Skeletal muscle satellite cell (primary cell): Measurements from ENCODE around the gene MYLK.

Experiments used
- H3K27me3 ChIP-seq: 2 replicates; pipeline ENCODE4 v1.7.0; 2013; ENCODE audit warnings: low read length; ENCODE audit not compliant: control insufficient read depth, insufficient read depth
- H3K36me3 ChIP-seq: 2 replicates; pipeline ENCODE4 v1.7.0; 2013; ENCODE audit warnings: mild to moderate bottlenecking, control low read depth, low read length; ENCODE audit not compliant: insufficient read depth
- H3K4me1 ChIP-seq: 2 replicates; pipeline ENCODE4 v1.7.0; 2013; ENCODE audit warnings: low read length; ENCODE audit not compliant: control insufficient read depth, insufficient read depth
- H3K4me2 ChIP-seq: 2 replicates; pipeline ENCODE4 v1.7.0; 2013; ENCODE audit warnings: mild to moderate bottlenecking, low read length
- H3K4me3 ChIP-seq: 2 replicates; pipeline ENCODE4 v1.7.0; 2013; ENCODE audit warnings: low read length
- H3K9ac ChIP-seq: 2 replicates; pipeline ENCODE4 v1.7.0; 2013; ENCODE audit warnings: mild to moderate bottlenecking, low read depth, low read length, moderate library complexity
- H3K9me3 ChIP-seq: replicated peaks from 2 replicates; pipeline ENCODE4 v1.7.0; 2013; ENCODE audit warnings: mild to moderate bottlenecking, control low read depth, low read length

MYLK gene

DNA sequence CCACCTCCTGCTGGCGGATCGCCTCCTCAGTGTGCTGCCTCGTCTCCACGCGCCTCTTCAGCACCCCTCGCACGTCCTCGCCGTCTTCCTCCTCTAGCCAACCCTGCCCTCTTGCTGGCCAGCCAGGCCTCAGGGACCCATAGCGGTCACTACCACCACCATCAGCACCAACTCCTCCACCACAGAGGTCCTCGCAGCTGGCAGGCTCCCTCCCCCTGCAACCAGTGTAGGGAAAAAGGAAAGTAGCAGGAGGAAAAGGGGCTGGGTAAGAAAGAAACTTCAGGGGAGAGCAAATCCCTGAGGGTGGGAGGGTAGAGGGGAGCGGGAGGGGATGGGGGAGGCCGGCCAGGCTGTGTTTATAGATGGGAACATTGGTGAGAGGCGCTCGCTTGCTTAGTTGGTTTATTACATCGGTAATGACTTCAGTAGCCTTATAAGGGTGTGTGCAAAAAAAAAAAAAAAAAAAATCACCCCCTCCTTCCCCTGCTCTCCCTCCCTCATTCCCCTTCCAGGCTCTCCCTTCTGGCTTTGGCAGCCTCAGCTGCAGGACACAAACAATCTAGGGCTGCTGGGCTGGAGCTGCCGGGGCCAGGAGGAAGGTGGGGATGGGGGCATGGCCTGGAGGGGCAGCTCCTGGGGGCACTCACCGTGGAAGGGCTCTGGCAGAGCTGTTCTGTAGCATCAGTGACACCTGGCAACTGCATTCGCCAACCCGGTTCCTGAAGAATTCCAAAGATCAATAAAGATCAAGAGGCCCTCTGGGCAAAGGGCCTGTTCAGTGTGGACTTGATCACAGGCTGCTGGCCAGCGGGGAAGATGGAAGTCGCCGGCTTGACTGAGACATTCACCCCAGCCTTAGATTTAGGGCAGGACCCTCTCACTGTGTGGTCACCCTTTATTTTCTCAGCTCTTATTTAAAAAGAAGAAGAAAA is 183.1 kb downstream of the MYLK start:
- Histone ChIP-seq H3K4me2 (no peak overlapping the region), H3K9ac (no peak overlapping the region), H3K27me3 (no peaks in the 10 kb centered on the region), H3K4me3 (no peak overlapping the region), H3K9me3 (no peaks in the 10 kb centered on the region), H3K4me1 (peaks cover 35% of the 10 kb centered on the region), H3K36me3 (no peaks in the 10 kb centered on the region)

DNA sequence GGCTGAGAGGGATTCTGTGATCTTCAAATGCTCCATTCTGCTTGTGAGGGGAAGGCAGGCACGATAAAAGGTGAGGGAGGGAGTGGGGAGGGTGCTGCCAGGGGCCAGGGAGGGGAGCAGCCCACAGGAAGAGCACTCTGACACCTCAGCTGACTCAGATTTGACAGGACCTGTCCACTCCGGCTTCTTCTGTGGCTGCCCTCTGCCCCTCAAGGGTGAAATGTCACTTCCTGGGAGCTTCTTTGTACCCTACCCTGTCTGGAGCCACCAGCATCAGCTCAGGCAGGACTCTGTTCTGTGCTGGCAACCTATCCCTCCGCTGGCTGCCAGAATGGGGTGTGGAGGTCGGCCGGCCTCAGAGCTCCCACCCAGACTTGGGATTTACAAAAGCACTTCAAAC is 185.3 kb downstream of the MYLK start:
- no peak overlapping the region for H3K9ac ChIP-seq
- H3K4me1 ChIP-seq = peaks cover 29% of the 10 kb centered on the region
- no peak overlapping the region for H3K4me3 ChIP-seq
- H3K4me2 ChIP-seq = no peak overlapping the region
- no peaks in the 10 kb centered on the region for H3K36me3 ChIP-seq
- no peaks in the 10 kb centered on the region for H3K9me3 ChIP-seq
- H3K27me3 ChIP-seq = no peaks in the 10 kb centered on the region

GRCh38 chr3:123696808-123697207 is 187.3 kb downstream of the MYLK start:
- no peaks in the 10 kb centered on the region for H3K9me3 ChIP-seq
- no peak overlapping the region for H3K4me2 ChIP-seq
- H3K4me1 ChIP-seq = peaks cover 43% of the 10 kb centered on the region
- H3K9ac ChIP-seq = no peak overlapping the region
- H3K4me3 ChIP-seq = no peak overlapping the region
- no peaks in the 10 kb centered on the region for H3K36me3 ChIP-seq
- H3K27me3 ChIP-seq = no peaks in the 10 kb centered on the region

DNA sequence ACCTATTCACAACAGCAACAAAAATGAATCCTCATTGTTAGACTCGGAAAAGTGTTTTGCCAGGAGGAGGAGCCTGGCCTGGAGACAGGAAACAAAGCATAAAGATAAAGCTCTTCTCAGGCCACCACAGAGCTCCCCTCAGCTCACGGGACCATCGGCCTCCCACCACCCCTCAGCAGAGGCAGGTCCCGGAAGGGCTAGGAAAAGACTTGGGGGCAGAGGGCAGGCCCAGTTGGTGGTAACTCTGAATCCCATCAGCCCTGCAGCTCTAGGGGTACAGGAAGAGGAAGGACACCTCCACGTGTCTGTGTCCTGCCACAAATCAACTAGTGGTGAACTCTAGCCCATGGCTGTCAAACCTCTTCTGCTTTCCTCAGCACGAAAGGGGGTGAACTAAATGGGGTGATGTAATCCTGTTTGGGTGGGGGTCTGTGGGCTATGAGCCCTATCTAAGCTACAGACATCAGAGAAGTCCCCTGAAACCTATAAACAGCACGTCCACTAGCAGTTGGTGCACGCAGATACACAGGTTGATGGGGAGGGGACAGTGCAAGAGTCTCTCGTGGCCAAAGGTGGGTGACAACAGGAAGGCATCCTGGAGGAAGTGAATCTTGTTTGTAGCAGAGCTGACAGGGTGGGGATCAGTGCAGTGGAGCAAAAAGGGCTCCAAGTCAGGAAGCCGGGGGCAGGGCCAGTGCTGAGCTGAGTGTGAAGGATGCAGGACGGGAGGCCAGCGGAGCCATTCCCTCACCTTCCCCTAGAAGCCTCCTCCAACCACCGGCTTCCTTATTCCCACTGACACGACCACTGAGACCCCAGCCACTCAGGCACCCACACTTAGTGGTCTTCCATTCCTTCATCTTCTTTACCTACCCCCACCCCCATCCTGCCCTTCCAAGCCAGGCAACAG is 188.1 kb downstream of the MYLK start:
- Histone ChIP-seq H3K36me3 (no peaks in the 10 kb centered on the region), H3K27me3 (no peaks in the 10 kb centered on the region), H3K4me1 (peaks cover 49% of the 10 kb centered on the region), H3K9me3 (no peaks in the 10 kb centered on the region), H3K4me2 (no peak overlapping the region), H3K4me3 (no peak overlapping the region), H3K9ac (no peak overlapping the region)

- no peaks in the 10 kb centered on the region for H3K36me3 ChIP-seq
- H3K4me1 ChIP-seq = peaks cover 56% of the 10 kb centered on the region
- no peaks in the 10 kb centered on the region for H3K27me3 ChIP-seq
- H3K9ac ChIP-seq = no peak overlapping the region
- H3K4me2 ChIP-seq = no peak overlapping the region
- H3K9me3 ChIP-seq = no peaks in the 10 kb centered on the region
- H3K4me3 ChIP-seq = no peak overlapping the region
Measured at GRCh38 chr3:123695152-123695551, 189.0 kb downstream of the MYLK start.

DNA sequence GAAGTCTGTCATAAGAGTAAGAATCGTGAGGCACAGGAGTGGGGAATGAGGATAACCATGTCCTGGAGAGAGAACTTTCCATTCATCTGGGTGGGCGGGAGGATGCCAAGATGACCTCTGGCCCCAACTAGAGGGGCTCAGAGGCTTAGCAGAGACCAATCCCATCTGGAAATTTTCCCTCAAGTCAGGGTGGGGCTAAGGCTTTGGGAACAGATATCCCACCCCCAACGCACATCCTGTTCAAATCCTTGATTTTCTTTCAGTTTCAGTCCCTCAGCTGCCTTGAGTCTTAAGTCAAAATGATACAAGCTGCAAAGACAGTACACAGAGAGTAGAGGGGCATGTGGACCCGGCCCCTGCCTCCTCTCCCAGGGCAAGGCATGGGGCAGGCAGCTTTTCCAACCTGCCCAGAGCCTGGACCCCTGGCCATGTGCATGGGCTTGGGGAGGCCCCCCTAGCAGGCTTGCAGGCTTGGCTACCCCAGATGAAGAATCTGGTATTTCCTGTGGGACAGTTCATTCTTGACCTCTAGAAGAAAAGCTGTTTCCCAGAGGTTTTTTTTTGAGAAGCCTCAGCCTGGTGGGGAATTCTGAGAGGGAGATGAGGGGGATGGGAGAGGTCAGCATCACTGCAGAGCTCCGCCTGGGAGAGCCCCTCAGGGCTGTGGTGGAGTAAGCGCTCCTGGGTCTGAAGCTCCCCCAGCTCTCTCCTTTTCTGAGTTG is 189.6 kb downstream of the MYLK start:
- H3K4me1 ChIP-seq = peaks cover 61% of the 10 kb centered on the region
- H3K36me3 ChIP-seq = no peaks in the 10 kb centered on the region
- H3K27me3 ChIP-seq = no peaks in the 10 kb centered on the region
- H3K9ac ChIP-seq = peak overlapping the region; percentile 39
- no peaks in the 10 kb centered on the region for H3K9me3 ChIP-seq
- no peak overlapping the region for H3K4me3 ChIP-seq
- H3K4me2 ChIP-seq = no peak overlapping the region

DNA sequence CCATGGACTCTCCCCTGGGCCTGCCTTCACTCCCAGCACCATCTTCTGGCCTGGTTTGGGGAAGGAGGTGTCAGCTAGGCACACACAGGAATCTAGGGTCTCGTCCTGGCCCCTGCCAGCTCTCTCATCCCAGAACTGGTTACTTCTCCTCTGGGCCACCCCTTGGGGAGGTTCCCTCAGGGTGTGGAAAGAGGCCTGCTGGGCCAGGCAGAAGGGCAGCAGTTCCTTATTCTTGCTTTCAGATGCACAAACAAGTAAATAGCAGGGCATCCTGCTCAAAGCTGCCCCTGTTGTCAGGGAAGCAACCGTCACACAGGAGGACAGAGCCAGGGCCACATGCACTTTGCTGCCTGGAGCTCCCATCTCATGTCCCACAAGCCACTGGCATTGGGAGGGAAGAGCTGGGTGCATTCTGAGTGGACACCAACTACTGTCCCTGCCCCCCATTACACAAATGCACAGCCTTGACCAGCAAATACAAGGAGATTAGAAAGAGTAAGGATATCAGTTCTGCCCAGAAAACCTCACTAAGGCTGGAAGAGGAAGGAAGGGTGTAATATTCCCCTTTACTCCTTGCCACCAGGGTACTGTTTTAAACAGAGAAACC is 190.4 kb downstream of the MYLK start:
- peaks cover 65% of the 10 kb centered on the region for H3K4me1 ChIP-seq
- H3K9me3 ChIP-seq = no peaks in the 10 kb centered on the region
- no peaks in the 10 kb centered on the region for H3K36me3 ChIP-seq
- H3K4me3 ChIP-seq = no peak overlapping the region
- H3K4me2 ChIP-seq = no peak overlapping the region
- H3K9ac ChIP-seq = no peak overlapping the region
- no peaks in the 10 kb centered on the region for H3K27me3 ChIP-seq

DNA sequence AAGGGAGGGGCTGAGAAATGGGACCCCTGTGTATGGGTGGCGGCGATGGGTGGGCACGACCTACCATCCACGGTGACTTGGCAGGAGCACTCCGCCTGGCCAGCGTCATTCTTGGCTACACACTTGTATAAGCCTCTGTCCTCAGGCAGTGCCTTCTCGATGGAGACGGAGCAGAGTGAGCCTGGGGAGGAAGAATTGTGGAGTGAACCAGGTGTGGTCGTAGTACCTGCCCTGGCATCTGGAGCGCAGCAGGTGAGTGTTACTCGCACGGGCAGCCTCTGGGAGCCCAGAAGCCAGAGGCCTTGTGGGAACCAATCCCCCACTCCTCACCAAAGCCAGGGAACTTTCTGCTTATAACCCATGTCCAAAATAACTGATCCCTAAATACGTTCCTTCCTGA is 191.5 kb downstream of the MYLK start:
- Histone ChIP-seq H3K9ac (peak overlapping the region; percentile 31), H3K36me3 (no peaks in the 10 kb centered on the region), H3K9me3 (no peaks in the 10 kb centered on the region), H3K27me3 (no peaks in the 10 kb centered on the region), H3K4me3 (no peak overlapping the region), H3K4me1 (peaks cover 72% of the 10 kb centered on the region), H3K4me2 (peak overlapping the region; percentile 51)

DNA sequence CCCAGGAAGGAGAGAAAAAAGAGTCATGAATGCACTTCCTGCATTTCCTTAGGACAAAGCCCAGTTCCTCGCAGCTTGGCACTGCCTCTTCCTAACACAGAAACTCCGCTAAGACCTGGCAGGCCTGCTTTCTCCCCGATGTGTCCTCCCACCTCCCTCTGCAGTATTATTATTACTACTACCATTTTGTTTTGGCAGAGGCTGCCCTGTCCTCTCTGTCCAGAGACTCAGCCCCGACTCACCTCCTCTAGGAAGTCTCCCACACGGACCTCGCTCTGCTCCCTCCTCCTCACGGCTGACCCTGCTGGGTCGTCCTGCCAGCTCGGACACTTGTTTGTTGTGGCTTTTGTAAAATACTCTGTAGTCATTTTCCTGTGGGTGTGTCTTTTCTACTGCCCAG is 192.1 kb downstream of the MYLK start:
- Histone ChIP-seq H3K4me1 (peaks cover 79% of the 10 kb centered on the region), H3K4me2 (peak overlapping the region; percentile 51), H3K9ac (peak overlapping the region; percentile 31), H3K9me3 (no peaks in the 10 kb centered on the region), H3K36me3 (no peaks in the 10 kb centered on the region), H3K4me3 (peak overlapping the region; percentile 43), H3K27me3 (no peaks in the 10 kb centered on the region)

DNA sequence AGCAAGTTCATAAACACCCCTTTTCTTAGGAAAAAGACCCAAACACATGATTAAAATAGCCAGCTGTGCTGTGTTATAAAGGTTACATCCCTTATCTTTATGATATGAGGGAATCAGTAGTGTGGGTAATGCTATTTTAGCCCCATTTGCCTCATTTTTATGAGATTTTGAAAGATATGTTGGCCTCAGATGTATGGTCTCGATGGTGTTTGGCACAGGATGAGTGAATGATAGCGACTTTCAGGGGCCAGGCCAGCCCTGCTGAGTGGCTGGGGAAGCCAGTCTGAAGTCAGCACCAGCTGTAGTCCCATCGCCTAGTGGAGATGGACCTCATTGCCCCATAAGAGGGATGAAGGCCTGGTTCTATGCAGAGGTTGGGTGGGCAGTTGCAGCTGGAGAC is 194.3 kb downstream of the MYLK start:
- no peaks in the 10 kb centered on the region for H3K27me3 ChIP-seq
- H3K4me2 ChIP-seq = no peak overlapping the region
- H3K4me1 ChIP-seq = peaks cover 84% of the 10 kb centered on the region
- H3K9me3 ChIP-seq = no peaks in the 10 kb centered on the region
- no peaks in the 10 kb centered on the region for H3K36me3 ChIP-seq
- no peak overlapping the region for H3K4me3 ChIP-seq
- H3K9ac ChIP-seq = no peak overlapping the region
